Islet of Langerhans (tissue), 1 donor: Measurements from ENCODE around the gene AKR1C3.
"Not testable (repeated sequence)": the region's sequence is repeated elsewhere in the genome, so short reads cannot be mapped to it uniquely, and the experiment has no call there.

Experiments used
- FAIRE-seq: peaks from one replicate; lab custom pipeline; 2011; peaks lifted over from hg19 to GRCh38; lab: Jason Lieb, UNC

The AKR1C3 gene

DNA sequence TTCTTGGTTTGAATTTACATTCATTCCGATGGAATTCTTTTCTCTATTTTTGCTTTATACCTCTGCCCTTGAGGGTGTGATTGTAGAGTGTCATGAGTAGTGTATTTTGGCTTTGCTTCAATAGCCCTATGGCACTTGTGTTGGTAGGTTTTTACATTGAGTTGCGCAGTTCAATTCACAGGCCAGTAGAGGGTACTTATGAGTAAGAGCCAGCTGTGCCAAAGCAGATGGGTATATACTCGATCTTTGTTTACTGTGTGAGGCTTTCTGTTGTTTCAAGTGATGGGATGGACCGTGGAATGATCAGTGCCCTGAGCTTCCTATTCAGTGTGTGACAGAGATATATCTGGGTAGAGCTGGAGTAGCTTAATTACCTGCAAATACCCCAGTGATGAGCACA is 4.3 kb upstream of the AKR1C3 start:
- no peak for FAIRE-seq

DNA sequence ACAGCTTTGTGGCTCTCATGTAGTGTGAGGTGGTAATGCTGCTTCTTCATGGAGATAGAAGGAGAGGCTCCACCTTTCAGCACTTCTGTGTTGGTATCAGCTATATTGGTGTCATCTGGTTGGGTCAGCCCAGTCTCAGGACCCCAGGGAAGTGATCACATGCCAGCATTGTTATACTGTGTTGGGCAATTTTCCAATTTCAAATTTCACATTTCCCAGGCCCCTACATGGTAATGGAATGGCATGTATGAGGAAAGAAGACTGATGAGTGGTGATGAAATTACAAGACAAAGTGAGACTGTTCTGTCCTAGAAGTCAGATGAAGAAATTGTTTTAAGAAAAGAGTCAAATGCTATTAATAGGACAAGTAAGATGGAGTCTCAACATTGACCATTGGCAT is 3.7 kb upstream of the AKR1C3 start:
- FAIRE-seq: no peak

DNA sequence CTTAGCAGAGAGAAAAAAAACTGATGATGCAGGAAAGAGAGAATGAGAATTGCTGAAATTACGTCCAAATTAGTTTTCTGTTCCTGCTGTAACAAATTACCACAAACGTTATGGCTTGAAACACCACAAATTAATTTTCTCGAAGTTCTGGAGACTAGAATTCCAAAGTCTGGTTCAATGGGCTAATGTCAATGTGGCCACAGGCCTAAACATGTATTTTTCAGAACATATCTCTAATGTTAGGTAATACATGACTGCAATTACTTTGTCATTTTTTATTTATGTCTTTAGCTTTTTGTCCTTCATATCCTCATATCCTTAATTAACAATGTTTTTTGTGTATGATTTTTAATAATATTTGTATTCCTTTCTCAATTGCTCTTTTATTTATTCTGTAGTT is 3.0 kb upstream of the AKR1C3 start:
- no peak for FAIRE-seq

DNA sequence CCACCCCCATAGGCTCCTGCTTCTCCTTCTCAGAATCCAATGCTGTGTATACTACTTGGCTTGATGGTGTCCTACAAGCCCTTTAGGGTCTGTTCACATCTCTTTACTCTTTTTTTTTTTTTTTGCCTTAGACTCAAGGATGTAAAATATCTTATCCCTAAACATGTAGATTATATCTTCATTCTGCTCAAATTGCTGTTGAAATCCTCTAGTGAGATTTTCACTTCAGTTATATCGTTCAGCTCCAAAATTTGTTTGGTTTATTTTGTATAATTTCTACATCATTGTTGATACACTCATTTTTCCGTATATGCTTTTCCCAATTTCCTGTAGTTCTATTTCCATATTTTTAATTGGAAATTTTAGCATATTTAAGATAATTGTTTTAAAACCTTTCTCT is 1.8 kb upstream of the AKR1C3 start:
- no peak for FAIRE-seq

- peak; percentile 27 for FAIRE-seq
Measured at GRCh38 chr10:5092848-5093790, 1.1 kb upstream of the AKR1C3 start.

DNA sequence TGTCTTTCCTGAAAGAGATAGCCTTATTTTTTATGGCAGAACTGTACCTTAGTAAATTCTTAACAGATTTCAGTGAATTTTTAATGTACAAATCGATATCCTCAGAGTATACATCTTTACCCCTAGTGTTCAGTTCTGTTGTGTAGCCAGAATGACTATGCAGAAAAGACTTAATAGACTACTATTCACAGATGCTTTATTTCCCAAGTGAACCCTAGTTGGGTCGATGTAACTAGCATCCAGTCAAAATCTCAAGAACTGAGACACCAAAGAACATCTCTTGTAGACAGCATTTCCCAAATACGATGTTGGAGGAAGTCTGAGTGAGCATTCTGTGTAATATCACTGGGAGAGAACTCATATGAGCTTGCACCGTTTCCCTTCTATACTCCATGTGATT is 1.5 kb downstream of the AKR1C3 start:
- FAIRE-seq: no peak

GRCh38 chr10:5096108-5096507 is 1.9 kb downstream of the AKR1C3 start:
- FAIRE-seq: no peak

GRCh38 chr10:5102479-5102878 is 8.3 kb downstream of the AKR1C3 start:
- FAIRE-seq: not testable (repeated sequence)

DNA sequence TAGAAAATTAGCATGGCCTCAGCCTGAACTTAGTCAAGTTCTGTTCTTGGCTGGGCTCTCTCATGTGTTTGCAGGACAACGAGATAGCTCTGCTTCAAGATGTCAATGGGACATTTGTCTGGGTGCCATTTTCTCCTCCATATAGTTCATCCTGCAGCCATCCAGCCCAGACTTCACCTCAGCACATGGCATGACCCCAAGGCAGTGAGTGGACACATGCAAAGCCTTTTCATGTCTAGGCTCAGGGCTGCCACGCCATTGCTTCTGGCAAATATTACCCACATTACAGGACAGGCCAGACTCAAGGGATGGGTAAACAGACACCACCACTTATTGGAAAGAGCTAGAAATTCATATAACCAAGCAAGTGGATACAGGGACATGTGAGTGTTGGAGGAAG is 9.3 kb downstream of the AKR1C3 start:
- FAIRE-seq: no peak

DNA sequence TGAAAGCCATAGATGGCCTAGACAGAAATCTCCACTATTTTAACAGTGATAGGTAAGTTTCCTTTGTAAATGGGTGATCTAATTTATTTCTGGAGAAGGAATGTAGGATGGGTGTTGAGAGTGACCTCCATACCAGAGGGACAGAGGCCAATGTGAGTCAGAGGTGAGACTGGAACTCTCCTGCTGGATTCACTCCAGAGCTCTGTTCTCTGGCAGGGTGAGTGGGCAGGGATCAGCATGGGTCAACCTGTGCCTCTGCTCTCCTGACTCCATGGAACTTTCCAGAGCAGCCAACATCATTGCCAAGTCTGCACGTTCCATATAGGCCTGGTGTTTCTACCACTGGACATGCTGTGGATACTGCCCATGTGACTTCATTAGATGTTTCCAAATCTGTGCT is 11.4 kb downstream of the AKR1C3 start:
- FAIRE-seq: no peak

DNA sequence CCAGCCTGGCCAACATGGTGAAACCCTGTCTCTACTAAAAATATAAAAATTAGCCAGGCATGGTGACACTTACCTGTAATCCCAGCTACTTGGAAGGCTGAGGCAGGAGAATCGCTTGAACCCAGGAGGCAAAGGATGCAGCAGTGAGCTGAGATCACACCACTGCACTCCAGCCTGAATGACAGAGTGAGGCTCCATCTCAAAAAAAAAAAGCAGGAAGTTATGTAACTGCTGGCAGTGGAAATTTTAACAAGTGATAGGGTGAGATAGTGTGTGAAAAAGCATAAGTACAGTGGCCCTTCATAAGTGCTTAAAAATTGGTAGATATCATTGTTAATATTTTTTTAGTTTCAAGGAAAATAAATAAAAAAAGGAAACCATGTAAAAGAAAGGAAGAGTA is 12.3 kb downstream of the AKR1C3 start:
- no peak for FAIRE-seq

DNA sequence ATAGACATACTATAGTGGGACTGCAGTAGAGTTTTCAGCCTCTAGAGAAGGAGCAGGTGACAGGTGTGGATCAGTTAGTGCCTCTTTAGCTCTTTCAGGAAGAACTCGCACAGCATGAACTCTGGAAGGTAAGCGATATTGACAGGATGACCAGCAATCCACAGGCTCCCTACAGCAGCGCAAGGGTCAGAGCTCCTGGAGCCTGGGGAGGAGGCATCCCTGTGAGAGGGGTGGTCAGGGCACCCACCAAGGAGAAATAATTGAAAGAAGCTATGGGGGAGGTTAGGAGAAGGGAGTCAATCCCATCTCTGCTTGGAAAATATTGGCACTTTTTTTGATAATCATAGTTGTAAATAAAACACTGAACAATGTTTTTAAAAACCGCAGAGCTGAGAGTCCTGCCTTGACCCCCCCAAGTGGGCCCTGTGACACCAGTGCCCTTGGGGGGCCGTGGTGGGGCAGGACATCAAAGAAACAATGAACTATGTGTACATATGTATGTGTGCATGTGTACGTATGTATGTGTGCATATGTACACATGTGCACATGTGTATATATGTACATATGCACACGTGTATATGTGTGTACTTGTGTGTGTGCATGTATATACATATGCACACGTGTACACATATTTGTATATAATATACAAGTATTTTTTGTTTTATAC is 13.8 kb downstream of the AKR1C3 start:
- FAIRE-seq: no peak

- FAIRE-seq: no peak
Measured at GRCh38 chr10:5108658-5109416, 14.6 kb downstream of the AKR1C3 start.

GRCh38 chr10:5109861-5110260 is 15.6 kb downstream of the AKR1C3 start:
- FAIRE-seq: not testable (repeated sequence)

DNA sequence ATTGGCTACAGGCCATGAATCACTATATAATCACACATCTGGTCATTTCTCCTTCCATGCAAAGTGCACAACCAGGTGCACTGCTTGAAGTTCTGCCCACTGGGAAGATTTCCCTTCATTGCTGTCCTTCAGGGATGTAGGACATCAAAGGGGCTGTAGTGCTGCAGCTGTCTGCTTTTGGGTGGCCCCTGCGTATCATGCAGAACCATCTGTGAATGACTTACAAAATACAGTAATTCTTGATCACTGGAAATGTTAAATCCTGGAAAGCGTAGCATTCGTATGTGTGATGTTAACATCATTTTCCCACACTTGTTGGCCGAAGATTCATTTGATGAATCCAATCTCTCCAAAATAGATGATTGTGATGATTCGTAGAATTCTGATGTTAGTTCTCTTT is 22.4 kb downstream of the AKR1C3 start:
- no peak for FAIRE-seq

GRCh38 chr10:5117026-5117425 is 22.8 kb downstream of the AKR1C3 start:
- FAIRE-seq: no peak

DNA sequence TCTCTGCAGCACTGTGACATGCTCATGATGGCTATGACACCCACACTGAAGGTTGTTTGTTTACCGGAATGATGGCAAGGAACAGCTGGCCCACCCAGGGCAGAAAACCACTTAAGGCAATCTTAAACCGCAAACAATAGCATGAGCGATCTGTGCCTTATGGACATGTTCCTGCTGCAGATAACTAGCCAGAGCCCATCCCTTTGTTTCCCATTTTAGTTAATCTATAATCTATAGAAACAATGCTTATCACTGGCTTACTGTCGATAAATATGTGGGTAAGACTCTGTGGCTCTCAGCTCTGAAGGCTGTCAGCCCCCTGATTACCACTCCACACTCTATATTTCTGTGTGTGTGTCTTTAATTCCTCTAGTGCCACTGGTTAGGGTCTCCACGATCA is 25.8 kb downstream of the AKR1C3 start:
- FAIRE-seq: not testable (repeated sequence)

GRCh38 chr10:5123886-5124285 is 29.7 kb downstream of the AKR1C3 start:
- FAIRE-seq: no peak

GRCh38 chr10:5125315-5126044 is 31.3 kb downstream of the AKR1C3 start:
- FAIRE-seq: no peak

DNA sequence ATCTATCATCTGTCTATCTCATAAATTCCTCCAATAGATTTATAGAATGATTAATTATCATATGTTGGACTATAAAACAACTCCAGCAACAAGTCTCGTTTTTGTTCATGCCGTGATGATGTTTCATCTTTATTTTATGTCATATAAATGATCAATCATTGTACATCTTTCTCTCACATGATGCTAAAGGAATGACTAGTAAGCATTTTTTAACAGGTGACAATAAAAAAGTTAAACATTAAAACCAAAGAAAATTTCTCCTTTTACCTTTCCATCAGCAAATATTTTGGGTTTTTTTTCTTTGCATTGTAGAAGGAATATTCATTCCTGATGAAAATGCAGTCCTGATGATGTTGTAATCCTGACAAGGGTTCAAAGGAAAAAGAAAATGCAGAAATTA is 41.4 kb downstream of the AKR1C3 start:
- FAIRE-seq: no peak

- no peak for FAIRE-seq
Measured at GRCh38 chr10:5136468-5137087, 42.4 kb downstream of the AKR1C3 start.

DNA sequence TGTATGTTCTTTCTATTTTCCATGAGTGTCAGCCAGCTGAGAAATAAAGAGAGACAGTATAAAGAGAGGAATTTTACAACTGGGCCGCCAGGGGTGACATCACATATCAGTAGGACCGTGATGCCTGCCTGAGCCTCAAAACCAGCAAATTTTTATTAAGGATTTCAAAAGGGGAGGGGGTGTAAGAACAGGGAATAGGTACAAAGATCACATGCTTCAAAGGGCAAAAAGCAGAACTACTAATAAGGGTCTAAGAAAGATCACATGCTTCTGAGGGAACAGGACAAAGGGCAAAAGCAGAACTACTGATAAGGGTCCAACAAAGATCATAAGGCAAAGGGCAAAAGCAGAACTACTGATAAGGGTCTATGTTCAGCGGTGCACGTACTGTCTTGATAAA is 43.5 kb downstream of the AKR1C3 start:
- FAIRE-seq: not testable (repeated sequence)
